Erythroblast (primary cell): ENCODE measurements around the gene IGSF8.

Experiments used
- GATA1 ChIP-seq: IDR thresholded peaks from 2 replicates; pipeline ENCODE4 v1.6.1; 2011; ENCODE audit warnings: low read depth, mild to moderate bottlenecking, control low read depth, low read length, moderate library complexity
- POLR2A ChIP-seq: IDR thresholded peaks from 2 replicates; pipeline ENCODE4 v1.6.1; 2011; ENCODE audit warnings: mild to moderate bottlenecking, low read length

DNA sequence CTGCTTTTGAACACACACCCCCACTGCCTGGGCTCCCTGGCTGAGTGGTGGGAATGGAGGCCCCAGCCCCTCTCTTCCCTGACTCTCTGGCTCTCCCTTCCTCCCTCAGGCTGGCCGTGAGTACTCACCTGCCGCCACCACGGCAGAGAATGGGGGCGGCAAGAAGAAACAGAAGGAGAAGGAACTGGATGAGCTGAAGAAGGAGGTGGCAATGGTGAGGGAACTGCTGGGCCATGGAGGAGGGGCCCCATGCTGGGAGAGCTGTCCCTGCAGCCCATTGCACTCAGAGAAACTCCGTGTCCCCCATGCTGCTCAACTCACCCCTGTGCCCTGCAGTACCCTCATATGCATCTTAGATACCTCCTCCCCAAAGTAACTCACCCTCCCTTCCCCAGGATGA lies 22.4 kb upstream of the IGSF8 start:
- TF ChIP-seq POLR2A (no peak), GATA1 (no peak)
